Suprapubic skin (tissue), 4 donors: ENCODE measurements around the gene OSBP2.

Experiments
- CTCF ChIP-seq, 2 donors: fragments of 200-600 bp in 1 of 2; fragments of 450-650 bp in 1 of 2; sonication (generic) in 1 of 2; IDR thresholded peaks; one replicate each; pipeline ENCODE4 v1.5.1; 2016 to 2019; ENCODE audit warnings: antibody characterized with exemption in 2 of 2, mild to moderate bottlenecking in 1 of 2, moderate library complexity in 1 of 2
- POLR2A ChIP-seq, 2 donors: fragments of 450-650 bp; IDR thresholded peaks; one replicate each; pipeline ENCODE4 v1.6.1; 2017; ENCODE audit warnings: antibody characterized with exemption in 2 of 2, mild to moderate bottlenecking in 2 of 2, moderate library complexity in 2 of 2
- POLR2AphosphoS5 ChIP-seq, 3 donors: sonication (generic); formaldehyde crosslinking; IDR thresholded peaks; one replicate each; pipeline ENCODE4 v1.6.1; 2017; ENCODE audit warnings: antibody characterized with exemption in 3 of 3

GRCh38 chr22:30755759-30756124 is 61.1 kb downstream of the OSBP2 start:
- TF ChIP-seq CTCF (IDR thresholded peaks at IDR 0.05) = no peak
- no peak for TF ChIP-seq POLR2A (IDR thresholded peaks at IDR 0.05)
- TF ChIP-seq POLR2AphosphoS5 (IDR thresholded peaks at IDR 0.05) = no peak
